22Rv1 (cell line): ENCODE results near the gene TFPI.

ENCODE experiments used
- H3K27ac ChIP-seq: fragments of 450-650 bp; 2 replicates; pipeline ENCODE4 v1.5.1; 2017
- ZFX ChIP-seq: fragments of 450-650 bp; IDR thresholded peaks from 2 replicates; pipeline ENCODE4 v1.6.1; 2017; ENCODE audit warnings: antibody characterized with exemption, borderline replicate concordance
- TF ChIP-seq, protein P1 (sequence below): fragments of 450-650 bp; IDR thresholded peaks from 2 replicates; pipeline ENCODE4 v1.5.1; 2017; ENCODE audit warnings: mild to moderate bottlenecking

TFPI gene

DNA sequence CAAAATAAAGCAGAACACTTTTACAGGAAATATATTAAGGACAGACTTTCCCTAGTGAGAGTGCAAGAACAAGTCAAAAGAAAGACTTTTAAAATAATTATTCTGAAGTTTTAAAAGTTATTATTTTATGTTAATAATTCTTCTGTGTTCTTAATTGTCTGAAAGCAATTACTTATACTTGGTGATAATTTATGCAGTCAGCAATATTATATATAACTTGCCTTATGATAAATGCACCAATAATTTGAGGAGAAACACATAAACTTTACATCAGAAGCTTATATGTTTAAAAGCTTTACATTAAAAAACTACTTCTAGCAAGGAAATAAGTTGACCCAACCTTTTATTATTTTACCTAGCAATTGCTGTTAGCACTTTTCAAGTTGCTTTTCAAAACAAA is 102.7 kb downstream of the TFPI start:
- H3K27ac ChIP-seq, result no peak overlapping the region
- TF ChIP-seq, protein P1, sequence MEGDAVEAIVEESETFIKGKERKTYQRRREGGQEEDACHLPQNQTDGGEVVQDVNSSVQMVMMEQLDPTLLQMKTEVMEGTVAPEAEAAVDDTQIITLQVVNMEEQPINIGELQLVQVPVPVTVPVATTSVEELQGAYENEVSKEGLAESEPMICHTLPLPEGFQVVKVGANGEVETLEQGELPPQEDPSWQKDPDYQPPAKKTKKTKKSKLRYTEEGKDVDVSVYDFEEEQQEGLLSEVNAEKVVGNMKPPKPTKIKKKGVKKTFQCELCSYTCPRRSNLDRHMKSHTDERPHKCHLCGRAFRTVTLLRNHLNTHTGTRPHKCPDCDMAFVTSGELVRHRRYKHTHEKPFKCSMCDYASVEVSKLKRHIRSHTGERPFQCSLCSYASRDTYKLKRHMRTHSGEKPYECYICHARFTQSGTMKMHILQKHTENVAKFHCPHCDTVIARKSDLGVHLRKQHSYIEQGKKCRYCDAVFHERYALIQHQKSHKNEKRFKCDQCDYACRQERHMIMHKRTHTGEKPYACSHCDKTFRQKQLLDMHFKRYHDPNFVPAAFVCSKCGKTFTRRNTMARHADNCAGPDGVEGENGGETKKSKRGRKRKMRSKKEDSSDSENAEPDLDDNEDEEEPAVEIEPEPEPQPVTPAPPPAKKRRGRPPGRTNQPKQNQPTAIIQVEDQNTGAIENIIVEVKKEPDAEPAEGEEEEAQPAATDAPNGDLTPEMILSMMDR, result no peak
- TF ChIP-seq ZFX, result no peak

DNA sequence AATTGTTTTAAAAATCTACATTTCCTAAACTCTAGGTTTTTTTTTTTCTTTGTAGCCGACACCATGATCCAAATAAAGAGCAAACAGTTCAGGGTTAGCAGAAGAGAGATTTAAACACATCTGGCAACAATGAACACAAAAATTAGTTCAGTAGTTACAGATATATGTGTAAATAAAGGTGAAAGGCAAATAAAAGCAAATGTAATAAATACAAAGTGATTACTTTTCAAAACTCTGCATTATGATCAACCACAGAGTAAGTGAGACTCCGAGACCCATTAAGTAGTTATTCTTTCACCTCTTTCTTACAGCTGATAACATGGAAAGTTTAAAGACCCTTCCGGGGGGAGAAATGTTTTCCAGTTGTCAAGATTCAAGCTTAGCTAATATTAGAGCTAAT is 106.9 kb downstream of the TFPI start:
- no peak for TF ChIP-seq ZFX
- TF ChIP-seq, protein P1, result no peak
- no peak overlapping the region for H3K27ac ChIP-seq

DNA sequence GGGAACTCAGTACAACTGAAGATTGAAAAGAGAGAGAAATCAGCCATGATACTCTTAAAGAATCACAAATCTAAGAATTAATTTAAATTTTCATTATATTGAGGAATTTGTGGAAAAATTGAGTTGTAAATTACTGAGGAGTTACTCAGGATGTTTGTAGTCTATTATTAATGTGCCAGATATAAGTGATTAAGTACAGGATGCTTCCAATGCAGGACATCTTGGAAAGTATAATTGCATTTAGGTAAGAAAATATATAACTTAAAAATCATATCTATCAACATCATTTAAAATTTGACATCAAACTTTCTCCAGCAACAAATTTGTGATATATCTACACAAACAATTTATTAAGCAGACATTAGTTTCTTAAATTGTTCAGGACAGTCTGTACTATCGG is 107.5 kb downstream of the TFPI start:
- TF ChIP-seq ZFX, result no peak
- TF ChIP-seq, protein P1, result no peak

DNA sequence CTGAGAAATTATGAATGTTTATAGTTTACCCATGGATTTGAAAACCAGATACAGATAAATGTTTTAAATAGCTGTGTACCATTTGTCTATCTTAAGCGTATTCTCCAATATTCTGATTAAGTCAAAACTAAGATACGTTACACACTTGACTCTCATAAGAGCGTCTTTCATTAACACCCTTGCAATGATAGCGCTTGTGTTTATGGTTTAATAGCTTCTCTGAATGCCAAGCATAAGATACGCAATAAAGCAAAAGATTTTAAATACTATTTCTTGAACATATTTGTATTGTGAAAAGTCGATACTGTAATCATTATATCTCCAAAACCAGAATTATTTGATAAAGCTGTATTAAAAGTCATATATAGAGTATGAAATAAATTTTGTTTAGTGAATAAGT is 109.2 kb downstream of the TFPI start:
- no peak overlapping the region for H3K27ac ChIP-seq
- no peak for TF ChIP-seq ZFX
- TF ChIP-seq, protein P1, result no peak

More for the DNA sequence above, 107.5 kb downstream of the TFPI start:
- no peak overlapping the region for H3K27ac ChIP-seq

DNA sequence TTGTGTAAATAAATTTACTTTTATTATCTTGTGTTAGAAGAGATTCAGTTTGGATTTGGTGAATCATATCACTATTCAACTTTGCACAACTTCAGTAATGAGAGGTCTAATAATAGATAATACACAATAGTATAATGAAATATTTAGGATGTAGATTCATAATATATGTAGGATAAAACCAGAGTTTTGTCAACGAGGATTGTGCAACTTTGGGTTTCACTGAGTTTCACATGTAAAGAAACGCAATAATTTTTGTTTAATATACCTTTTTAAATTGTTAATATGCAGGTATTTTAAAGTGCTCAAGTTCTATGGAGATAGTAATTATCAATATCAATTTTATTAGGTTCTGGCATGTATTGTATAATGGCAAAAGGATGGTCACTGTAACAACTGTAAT is 111.5 kb downstream of the TFPI start:
- H3K27ac ChIP-seq, result no peak overlapping the region
- no peak for TF ChIP-seq ZFX
- TF ChIP-seq, protein P1, result no peak

DNA sequence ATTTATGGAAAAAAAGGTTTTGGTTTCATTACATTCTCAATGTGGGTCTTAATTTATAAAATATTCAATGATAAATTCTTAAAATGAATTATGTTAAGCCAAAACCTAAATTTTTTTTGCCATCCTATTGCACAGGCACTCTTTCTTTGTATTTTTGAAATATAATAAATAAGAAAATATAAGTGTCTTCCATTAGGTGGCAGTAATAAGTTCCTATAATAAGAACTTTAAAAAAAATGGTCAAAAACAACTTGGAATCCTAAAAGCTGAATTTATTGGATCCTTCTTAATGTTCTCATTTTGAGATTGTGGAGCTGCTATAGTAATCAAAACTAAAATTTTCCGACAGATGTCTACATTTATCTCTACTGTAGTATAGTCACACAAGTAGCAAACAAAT is 111.9 kb downstream of the TFPI start:
- no peak overlapping the region for H3K27ac ChIP-seq
- TF ChIP-seq ZFX, result no peak
- TF ChIP-seq, protein P1, result peak; percentile 14; the same call in 1 of the 2 replicates

DNA sequence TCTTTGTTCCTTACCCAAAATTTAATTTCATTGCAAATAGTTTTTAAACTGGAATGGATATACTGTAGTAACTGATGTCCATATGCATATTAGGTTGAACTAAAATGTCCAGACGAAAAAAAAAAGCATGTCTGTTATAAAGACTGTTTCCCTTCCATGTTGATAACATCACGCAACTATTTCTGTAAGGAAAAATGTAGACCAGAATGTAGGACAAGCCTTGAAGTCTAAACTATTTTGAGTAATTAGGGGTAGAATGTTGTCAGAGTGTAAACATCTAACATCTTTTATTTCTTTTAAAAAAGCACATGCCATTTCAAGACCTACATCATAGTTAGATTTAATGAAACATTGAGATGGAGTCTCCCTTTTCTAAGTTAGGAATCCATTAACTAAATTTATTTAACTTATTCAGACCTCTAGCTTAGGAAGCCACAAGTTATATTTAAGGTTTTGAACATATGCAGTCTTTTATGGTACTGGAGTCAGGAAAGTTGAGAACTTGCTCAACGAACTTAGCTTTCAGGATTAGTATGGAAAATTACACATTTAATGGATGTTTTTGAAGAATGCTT is 114.0 kb downstream of the TFPI start:
- TF ChIP-seq, protein P1, result no peak
- no peak for TF ChIP-seq ZFX
- H3K27ac ChIP-seq, result no peak overlapping the region
